H1 (cell line): ENCODE measurements around the gene LACTB. TPM values are rescaled to one million over a fixed set of nuclear protein-coding genes. Genes with fewer than 3 reads are reported as not detected.

Experiments used
- polyA plus RNA-seq, 7 experiments: library from polyadenylated mRNA; depleted of rRNA in 3 of 7; stranded (reverse) in 5 of 7; unstranded in 2 of 7; fragments of >200 nt in 5 of 7; fragments of 200-250 nt in 2 of 7; gene quantifications; 1 replicate in 5 of 7; 2 replicates in 1 of 7; 4 replicates in 1 of 7; pipeline versions ENCODE4 v1.2.1 to v1.2.3, GENCODE V29; 2011 to 2013; ENCODE audit warnings: missing spikeins in 2 of 7, mixed read lengths in 2 of 7
- total RNA-seq: library from RNA; stranded (reverse); fragmentation: NEBNext Ultra II Directional; extraction: Animal tissue kit (Norgen Biotek cat#: 25700); gene quantifications from 2 replicates; pipeline ENCODE4 v1.2.1, GENCODE V29; 2021

LACTB gene
- total and polyA plus RNA-seq, 2 of the 8 experiments (the other 6 are each of a cell fraction or from before 2014, with no cell fraction given) = 5.8 to 14.9 TPM

Other genes starting within 250 kb of the LACTB start
- 571 and 579 TPM in 2 replicates for gene TPM1, start 79.1 kb upstream of the LACTB start, total RNA-seq
- 246 and 258 TPM in 2 replicates for gene TPM1, start 79.1 kb upstream of the LACTB start, polyA plus RNA-seq (2011; rRNA removed)
- 143 and 160 TPM in 2 replicates for gene RPS27L, start 35.6 kb downstream of the LACTB start, total RNA-seq
- gene RPS27L, start 35.6 kb downstream of the LACTB start, polyA plus RNA-seq (2011; rRNA removed) = 64.2 and 115 TPM in 2 replicates
- gene RAB8B, start 67.7 kb downstream of the LACTB start, total RNA-seq = 47.0 and 47.8 TPM in 2 replicates
- gene RAB8B, start 67.7 kb downstream of the LACTB start, polyA plus RNA-seq (2011; rRNA removed) = 6.1 and 9.5 TPM in 2 replicates
- 21.4 and 22.9 TPM in 2 replicates for gene APH1B, start 155.7 kb downstream of the LACTB start, total RNA-seq
- gene APH1B, start 155.7 kb downstream of the LACTB start, polyA plus RNA-seq (2011; rRNA removed) = 9.3 and 11.5 TPM in 2 replicates